HG03457 (cell line): ENCODE results near the gene MFSD11.
"Not testable (repeated sequence)": the region's sequence is repeated elsewhere in the genome, so short reads cannot be mapped to it uniquely, and the experiment has no call there.

Experiments
- ATAC-seq: cut with Tn5 transposase; IDR thresholded peaks from one replicate; pipeline ENCODE4 v1.9.1; 2021; ENCODE audit warnings: moderate number of reproducible peaks; ENCODE audit not compliant: unreplicated experiment

The MFSD11 gene

GRCh38 chr17:76726231-76726775 is 11.6 kb upstream of the MFSD11 start, which contains the start of gene JMJD6:
Gene JMJD6, minus strand, starts transcription at chr17:76726606. Its CDS starts 131 bp downstream, at chr17:76726475.
- peak; percentile 49 for ATAC-seq

- ATAC-seq: peak; percentile 39
Observed at GRCh38 chr17:76726776-76727718, 10.9 kb upstream of the MFSD11 start, which contains the start of gene METTL23. Gene METTL23, plus strand, starts transcription at chr17:76726839. Its CDS starts 2,872 bp downstream, at chr17:76729711.

- ATAC-seq: no peak
Observed at GRCh38 chr17:76727745-76728456, 10.0 kb upstream of the MFSD11 start.

- ATAC-seq: not testable (repeated sequence)
Observed at GRCh38 chr17:76731800-76732733, 5.9 kb upstream of the MFSD11 start.

- ATAC-seq: no peak
Observed at GRCh38 chr17:76732734-76733617, 4.9 kb upstream of the MFSD11 start.

GRCh38 chr17:76733618-76733957 is 4.3 kb upstream of the MFSD11 start:
- ATAC-seq: no peak

- ATAC-seq: no peak
Observed at GRCh38 chr17:76734080-76734840, 3.7 kb upstream of the MFSD11 start.

GRCh38 chr17:76735006-76735405 is 2.9 kb upstream of the MFSD11 start:
- ATAC-seq: no peak

- no peak for ATAC-seq
Observed at GRCh38 chr17:76735586-76736348, 2.2 kb upstream of the MFSD11 start.

- ATAC-seq: peak; percentile 15
Observed at GRCh38 chr17:76736349-76737081, 1.4 kb upstream of the MFSD11 start.

GRCh38 chr17:76737082-76737675 is 740 bp upstream of the MFSD11 start, which contains the start of gene SRSF2:
Gene SRSF2, minus strand, starts transcription at chr17:76737331. Its CDS starts 171 bp downstream, at chr17:76737160.
- ATAC-seq: peak; percentile 46

GRCh38 chr17:76738468-76738850 is 540 bp downstream of the MFSD11 start:
- no peak for ATAC-seq

- not testable (repeated sequence) for ATAC-seq
Observed at GRCh38 chr17:76739568-76740115, 1.7 kb downstream of the MFSD11 start.

GRCh38 chr17:76740329-76741118 is 2.6 kb downstream of the MFSD11 start:
- no peak for ATAC-seq

GRCh38 chr17:76742958-76743357 is 5.0 kb downstream of the MFSD11 start:
- no peak for ATAC-seq

GRCh38 chr17:76744747-76745146 is 6.8 kb downstream of the MFSD11 start:
- no peak for ATAC-seq
